Measurements from ENCODE around the gene ATP2A1.

DNA sequence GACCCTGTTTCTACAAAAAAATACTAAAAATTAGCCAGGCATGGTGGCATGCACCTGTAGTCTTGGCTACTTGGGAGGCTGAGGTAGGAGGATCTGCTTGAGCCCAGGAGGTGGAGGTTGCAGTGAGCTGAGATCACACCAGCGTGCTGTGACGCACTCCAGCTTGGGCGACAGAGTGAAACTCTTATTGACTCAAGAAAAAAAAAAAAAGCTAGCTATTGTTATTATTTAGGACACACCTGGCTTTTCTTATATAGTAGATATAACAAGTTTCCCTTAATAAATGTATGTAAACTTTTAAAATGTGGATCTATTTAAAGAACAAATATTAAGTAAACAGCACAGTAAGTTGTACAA is 44.9 kb downstream of the ATP2A1 start:
- TF ChIP-seq, protein P1, sequence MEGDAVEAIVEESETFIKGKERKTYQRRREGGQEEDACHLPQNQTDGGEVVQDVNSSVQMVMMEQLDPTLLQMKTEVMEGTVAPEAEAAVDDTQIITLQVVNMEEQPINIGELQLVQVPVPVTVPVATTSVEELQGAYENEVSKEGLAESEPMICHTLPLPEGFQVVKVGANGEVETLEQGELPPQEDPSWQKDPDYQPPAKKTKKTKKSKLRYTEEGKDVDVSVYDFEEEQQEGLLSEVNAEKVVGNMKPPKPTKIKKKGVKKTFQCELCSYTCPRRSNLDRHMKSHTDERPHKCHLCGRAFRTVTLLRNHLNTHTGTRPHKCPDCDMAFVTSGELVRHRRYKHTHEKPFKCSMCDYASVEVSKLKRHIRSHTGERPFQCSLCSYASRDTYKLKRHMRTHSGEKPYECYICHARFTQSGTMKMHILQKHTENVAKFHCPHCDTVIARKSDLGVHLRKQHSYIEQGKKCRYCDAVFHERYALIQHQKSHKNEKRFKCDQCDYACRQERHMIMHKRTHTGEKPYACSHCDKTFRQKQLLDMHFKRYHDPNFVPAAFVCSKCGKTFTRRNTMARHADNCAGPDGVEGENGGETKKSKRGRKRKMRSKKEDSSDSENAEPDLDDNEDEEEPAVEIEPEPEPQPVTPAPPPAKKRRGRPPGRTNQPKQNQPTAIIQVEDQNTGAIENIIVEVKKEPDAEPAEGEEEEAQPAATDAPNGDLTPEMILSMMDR (IDR thresholded peaks at IDR 0.05) = no peak
- TF ChIP-seq POLR2A (IDR thresholded peaks at IDR 0.05) = no peak
